HepG2 (cell line): ENCODE data around the gene SLC29A1.

Source experiments
- SMC3 ChIP-seq: IDR thresholded peaks from 2 replicates; pipeline ENCODE4 v1.6.1; 2011; ENCODE audit warnings: low read length, improper control_type of control experiment
- TCF7 ChIP-seq: sonication (generic); IDR thresholded peaks from 2 replicates; pipeline ENCODE4 v1.6.1; 2016; ENCODE audit warnings: antibody characterized with exemption, low read depth
- TF ChIP-seq, protein P1 (sequence below): sonication (generic); formaldehyde crosslinking; IDR thresholded peaks from 2 replicates; pipeline ENCODE4 v1.5.0; 2020; ENCODE audit warnings: mild to moderate bottlenecking, missing genetic modification reagents, moderate library complexity

- no peak for TF ChIP-seq SMC3
- no peak for TF ChIP-seq TCF7
- TF ChIP-seq, protein P1, sequence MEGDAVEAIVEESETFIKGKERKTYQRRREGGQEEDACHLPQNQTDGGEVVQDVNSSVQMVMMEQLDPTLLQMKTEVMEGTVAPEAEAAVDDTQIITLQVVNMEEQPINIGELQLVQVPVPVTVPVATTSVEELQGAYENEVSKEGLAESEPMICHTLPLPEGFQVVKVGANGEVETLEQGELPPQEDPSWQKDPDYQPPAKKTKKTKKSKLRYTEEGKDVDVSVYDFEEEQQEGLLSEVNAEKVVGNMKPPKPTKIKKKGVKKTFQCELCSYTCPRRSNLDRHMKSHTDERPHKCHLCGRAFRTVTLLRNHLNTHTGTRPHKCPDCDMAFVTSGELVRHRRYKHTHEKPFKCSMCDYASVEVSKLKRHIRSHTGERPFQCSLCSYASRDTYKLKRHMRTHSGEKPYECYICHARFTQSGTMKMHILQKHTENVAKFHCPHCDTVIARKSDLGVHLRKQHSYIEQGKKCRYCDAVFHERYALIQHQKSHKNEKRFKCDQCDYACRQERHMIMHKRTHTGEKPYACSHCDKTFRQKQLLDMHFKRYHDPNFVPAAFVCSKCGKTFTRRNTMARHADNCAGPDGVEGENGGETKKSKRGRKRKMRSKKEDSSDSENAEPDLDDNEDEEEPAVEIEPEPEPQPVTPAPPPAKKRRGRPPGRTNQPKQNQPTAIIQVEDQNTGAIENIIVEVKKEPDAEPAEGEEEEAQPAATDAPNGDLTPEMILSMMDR (CRISPR knock-in tag) = peak; percentile 94
These were observed 41.8 kb downstream of the SLC29A1 start, which contains the start of gene NFKBIE for GRCh38 chr6:44265007-44265721.
